A549 (cell line): Measurements from ENCODE around the gene CHMP4A. TPM values are rescaled to one million over a fixed set of nuclear protein-coding genes. Genes with fewer than 3 reads are reported as not detected.

Experiments
- ATAC-seq, 2 experiments: fragments of 200-7000 bp in 1 of 2; fragments of >200 bp in 1 of 2; cut with Nextera tagmentation in 1 of 2; cut with Tn5 transposase in 1 of 2; 3 replicates each; pipeline versions ENCODE4 v1.8.0 to v1.9.1; 2018 to 2020; ENCODE audit warnings: mild to moderate bottlenecking in 1 of 2, moderate library complexity in 1 of 2
- CTCF ChIA-PET: fragments of 300-600 bp; sonication (Branson Sonifier 250); formaldehyde crosslinking; extraction: SDS; loops from one replicate; lab custom pipeline; 2021; ENCODE audit warnings: antibody characterized with exemption, inconsistent platforms; lab: Yijun Ruan, JAX
- POLR2A ChIA-PET: fragments of 350-600 bp; formaldehyde crosslinking; extraction: SDS; loops from one replicate; lab custom pipeline; 2021; ENCODE audit warnings: antibody characterized with exemption, inconsistent platforms; lab: Yijun Ruan, JAX
- DNase-seq, 2 experiments: peaks; one replicate each; pipeline versions ENCODE4 v3.0.0 to v3.0.0-alpha.2; 2011 to 2016; ENCODE audit warnings: low read depth in 1 of 2, low spot score in 1 of 2
- FAIRE-seq: peaks from 2 replicates; lab custom pipeline; 2011; peaks lifted over from hg19 to GRCh38; lab: Jason Lieb, UNC
- H3K27ac ChIP-seq, 2 experiments: fragments of >200 bp; sonication (Bioruptor Twin); formaldehyde crosslinking; 3 replicates each; pipeline ENCODE4 v1.5.1; 2016 to 2017
- H3K4me1 ChIP-seq: fragments of >200 bp; sonication (Bioruptor Twin); formaldehyde crosslinking; 3 replicates; pipeline ENCODE4 v1.6.1; 2016
- H3K4me2 ChIP-seq: fragments of >200 bp; sonication (Bioruptor Twin); formaldehyde crosslinking; 3 replicates; pipeline ENCODE4 v1.6.1; 2016
- H3K4me3 ChIP-seq: fragments of >200 bp; sonication (Bioruptor Twin); formaldehyde crosslinking; 3 replicates; pipeline ENCODE4 v1.5.1; 2016
- H3K9me3 ChIP-seq: fragments of >200 bp; sonication (Bioruptor Twin); formaldehyde crosslinking; 3 replicates; pipeline ENCODE4 v1.6.1; 2016
- BCL3 ChIP-seq: fragments of >200 bp; sonication (Bioruptor Twin); formaldehyde crosslinking; IDR thresholded peaks from 3 replicates; pipeline ENCODE4 v1.6.1; 2016
- CBX8 ChIP-seq: fragments of 200-600 bp; sonication (generic); IDR thresholded peaks from 2 replicates; pipeline ENCODE4 v1.6.1; 2016
- CHD4 ChIP-seq: fragments of 200-600 bp; sonication (generic); IDR thresholded peaks from 2 replicates; pipeline ENCODE4 v1.6.1; 2016; ENCODE audit warnings: antibody characterized with exemption, mild to moderate bottlenecking, borderline replicate concordance
- EHF ChIP-seq: fragments of 250-450 bp; sonication (Bioruptor Pico); IDR thresholded peaks from 2 replicates; pipeline ENCODE4 v1.5.0; 2020; ENCODE audit warnings: mild to moderate bottlenecking
- EHMT2 ChIP-seq: fragments of 200-600 bp; sonication (generic); IDR thresholded peaks from 2 replicates; pipeline ENCODE4 v1.6.1; 2016; ENCODE audit warnings: antibody characterized with exemption, low read depth, mild to moderate bottlenecking, moderate library complexity
- ELK1 ChIP-seq: fragments of 150-350 bp; IDR thresholded peaks from 2 replicates; pipeline ENCODE4 v1.6.1; 2014; ENCODE audit warnings: low read depth, mild to moderate bottlenecking, low read length
- EP300 ChIP-seq, 2 experiments: fragments of >200 bp; sonication (Bioruptor Twin); formaldehyde crosslinking; IDR thresholded peaks; 2 replicates in 1 of 2; 3 replicates in 1 of 2; pipeline ENCODE4 v1.6.1; 2016 to 2017
- FOSB ChIP-seq: fragments of 250-450 bp; sonication (Bioruptor Pico); IDR thresholded peaks from 2 replicates; pipeline ENCODE4 v1.5.0; 2020; ENCODE audit warnings: mild to moderate bottlenecking, moderate library complexity
- HDAC2 ChIP-seq: fragments of 200-600 bp; sonication (generic); IDR thresholded peaks from 2 replicates; pipeline ENCODE4 v1.6.1; 2016
- HES2 ChIP-seq: fragments of >200 bp; sonication (Bioruptor Twin); formaldehyde crosslinking; IDR thresholded peaks from 2 replicates; pipeline ENCODE4 v1.6.1; 2016
- HEYL ChIP-seq: fragments of 250-450 bp; sonication (Bioruptor Pico); IDR thresholded peaks from 2 replicates; pipeline ENCODE4 v1.8.0; 2021; ENCODE audit warnings: mild to moderate bottlenecking, moderate library complexity
- JUN ChIP-seq, 2 experiments: fragments of >200 bp; sonication (Bioruptor Twin); formaldehyde crosslinking; IDR thresholded peaks; 2 replicates in 1 of 2; 3 replicates in 1 of 2; pipeline ENCODE4 v1.6.1; 2016 to 2017
- KDM1A ChIP-seq: fragments of 200-600 bp; sonication (generic); IDR thresholded peaks from 2 replicates; pipeline ENCODE4 v1.6.1; 2016; ENCODE audit warnings: low read depth, mild to moderate bottlenecking
- KDM5A ChIP-seq: fragments of 200-600 bp; sonication (generic); IDR thresholded peaks from 2 replicates; pipeline ENCODE4 v1.6.1; 2016; ENCODE audit warnings: antibody characterized with exemption, mild to moderate bottlenecking
- MAFK ChIP-seq: fragments of 450-650 bp; IDR thresholded peaks from 2 replicates; pipeline ENCODE4 v1.6.1; 2014; ENCODE audit not compliant: partially characterized antibody
- NFE2L2 ChIP-seq: fragments of 150-350 bp; conservative IDR thresholded peaks from 2 replicates; pipeline ENCODE4 v1.6.1; 2014; ENCODE audit warnings: low read length
- NPAS2 ChIP-seq: fragments of 250-450 bp; sonication (Bioruptor Pico); IDR thresholded peaks from 2 replicates; pipeline ENCODE4 v1.8.0; 2022; ENCODE audit warnings: mild to moderate bottlenecking, moderate library complexity, borderline replicate concordance
- PBX3 ChIP-seq: IDR thresholded peaks from 2 replicates; pipeline ENCODE4 v1.6.1; 2012
- POLR2AphosphoS2 ChIP-seq: conservative IDR thresholded peaks from 2 replicates; pipeline ENCODE4 v1.6.1; 2012; ENCODE audit warnings: low read length, improper control_type of control experiment, inconsistent platforms
- RCOR1 ChIP-seq: fragments of 150-350 bp; IDR thresholded peaks from 2 replicates; pipeline ENCODE4 v1.6.1; 2014; ENCODE audit warnings: antibody characterized with exemption, low read length, low read depth
- RNF2 ChIP-seq: fragments of 200-600 bp; sonication (generic); IDR thresholded peaks from 2 replicates; pipeline ENCODE4 v1.6.1; 2016; ENCODE audit warnings: low read depth, mild to moderate bottlenecking, antibody characterized with exemption, moderate library complexity, borderline replicate concordance
- SMC3 ChIP-seq: fragments of >200 bp; sonication (Bioruptor Twin); formaldehyde crosslinking; IDR thresholded peaks from 3 replicates; pipeline ENCODE4 v1.6.1; 2018; ENCODE audit warnings: inconsistent platforms
- TFCP2L1 ChIP-seq: fragments of 250-450 bp; sonication (Bioruptor Pico); IDR thresholded peaks from 2 replicates; pipeline ENCODE4 v1.5.0; 2021; ENCODE audit warnings: mild to moderate bottlenecking
- ZC3H11A ChIP-seq: fragments of 450-650 bp; IDR thresholded peaks from 2 replicates; pipeline ENCODE4 v1.6.1; 2014; ENCODE audit warnings: antibody characterized with exemption, mild to moderate bottlenecking
- WGBS: methylation state at CpG from one replicate; pipeline ENCODE4 v1.1.6; 2017; ENCODE audit errors: missing lambda C conversion rate; 5-methylcytosine and 5-hydroxymethylcytosine counted together
- polyA plus RNA-seq, 4 experiments: library from polyadenylated mRNA; depleted of rRNA in 3 of 4; stranded (reverse); fragments of >200 nt; fragmentation: RNase III in 1 of 4; extraction: RNeasy Plus Mini Kit Qiagen cat#74134 plus additional on column Dnase treatment in 1 of 4; gene quantifications; 2 replicates in 3 of 4; 3 replicates in 1 of 4; pipeline ENCODE4 v1.2.3, GENCODE V29; 2011 to 2017
- TF ChIP-seq, protein P1 (sequence below): fragments of 200-600 bp; sonication (generic); IDR thresholded peaks from 2 replicates; pipeline ENCODE4 v1.6.1; 2016; ENCODE audit warnings: antibody characterized with exemption, mild to moderate bottlenecking, moderate library complexity

CHMP4A gene
- polyA plus RNA-seq, 2 of the 4 experiments (the other 2 are of a cell fraction), result 102 to 112 TPM

GRCh38 chr14:24251880-24252288 lies 38.6 kb upstream of the CHMP4A start (continued):
- TF ChIP-seq PBX3, result no peak

- Histone ChIP-seq H3K9me3 (no peaks in the 10 kb centered on the region), H3K4me3 (no peak overlapping the region), H3K4me2 (no peak overlapping the region), H3K4me1 (peaks cover 5% of the 10 kb centered on the region; the same call in 1 of the 3 replicates), H3K27ac (no peak overlapping the region)
- FAIRE-seq (no peak), DNase-seq (no peak), ATAC-seq (no peak)
- WGBS, result 42% methylated on average over 4 of the region's 4 CpGs
- POLR2A ChIA-PET, result interaction anchor here (1.3 to 2.1 kb wide), 2 partner anchors 8 to 21 kb away, joined by 4 to 9 read pairs; partner anchors contain the start of genes RABGGTA and TINF2
- CTCF ChIA-PET, result interaction anchor here (10.7 to 21.7 kb wide), 2 partner anchors 8 to 51 kb away, joined by 76 to 601 read pairs; partner anchors contain the start of genes CIDEB, DHRS1, LTB4R and LTB4R2
- TF ChIP-seq HDAC2, result no peak
- TF ChIP-seq TFCP2L1 (CRISPR knock-in tag), result no peak
- TF ChIP-seq NPAS2 (CRISPR knock-in tag), result no peak
- TF ChIP-seq MAFK, result no peak
- TF ChIP-seq KDM1A, result no peak
- TF ChIP-seq FOSB (CRISPR knock-in tag), result no peak
- TF ChIP-seq HES2, result no peak
- no peak for TF ChIP-seq ZC3H11A
- no peak for TF ChIP-seq CBX8
- no peak for TF ChIP-seq EHMT2
- TF ChIP-seq EP300 (IDR thresholded peaks at IDR 0.05), result no peak
- no peak for TF ChIP-seq NFE2L2
- no peak for TF ChIP-seq HEYL (CRISPR knock-in tag)
- no peak for TF ChIP-seq CHD4
- TF ChIP-seq RCOR1, result no peak
- TF ChIP-seq POLR2AphosphoS2, result no peak
- TF ChIP-seq RNF2, result no peak
- no peak for TF ChIP-seq BCL3
Measured at GRCh38 chr14:24250354-24250753, 37.1 kb upstream of the CHMP4A start.

DNA sequence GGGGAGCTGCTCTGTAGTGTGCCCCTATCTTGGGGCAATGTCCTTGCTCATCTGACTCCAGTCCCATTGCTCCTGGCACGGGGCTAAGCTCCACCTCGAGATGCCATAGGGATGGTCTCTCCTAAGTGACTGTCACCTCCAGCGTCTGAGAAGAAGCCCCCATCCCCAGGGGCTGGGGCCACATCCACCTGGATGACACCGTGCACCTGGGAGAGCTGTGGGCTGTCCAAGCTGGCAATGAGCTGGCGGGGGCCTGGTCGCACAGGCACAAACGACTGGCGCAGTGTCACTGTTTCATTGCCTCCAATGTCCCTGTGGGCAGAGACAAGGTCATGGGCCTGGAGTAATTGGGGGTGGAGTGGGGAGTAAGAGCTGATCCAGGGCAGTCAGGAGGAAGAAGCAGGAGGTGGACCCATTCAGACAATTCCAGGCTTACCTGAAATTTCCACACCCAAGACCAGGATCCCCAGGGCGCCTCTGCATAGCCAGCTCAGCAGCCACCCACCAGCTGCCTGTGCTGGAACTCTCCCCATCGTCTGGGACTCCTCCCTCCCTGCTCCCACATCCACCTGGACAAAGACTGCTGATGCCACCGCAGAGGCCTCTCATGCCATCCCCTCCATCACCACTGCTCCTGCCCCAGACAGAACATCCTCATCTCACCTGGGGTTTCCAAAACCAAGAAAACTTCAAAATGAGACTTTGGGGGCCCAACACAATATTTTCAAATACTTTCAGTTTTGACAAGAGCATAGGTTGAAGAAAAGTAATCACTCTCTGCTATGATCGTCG lies 36.1 kb upstream of the CHMP4A start:
- Histone ChIP-seq H3K4me3 (no peak overlapping the region), H3K27ac (no peak overlapping the region), H3K9me3 (no peaks in the 10 kb centered on the region), H3K4me2 (no peak overlapping the region), H3K4me1 (peaks cover 5% of the 10 kb centered on the region; the same call in 1 of the 3 replicates)
- WGBS, result 63% methylated on average over 9 of the region's 13 CpGs
- no peak for DNase-seq
- POLR2A ChIA-PET, result interaction anchor here (1.3 kb wide), 1 partner anchor 22 kb away, joined by 4 read pairs; the partner anchor contains the start of gene RABGGTA
- no peak for FAIRE-seq
- CTCF ChIA-PET, result interaction anchor here (1.2 to 21.7 kb wide), 2 partner anchors 52 to 188 kb away, joined by 4 to 601 read pairs; partner anchors contain the start of genes CIDEB, DHRS1, LTB4R and LTB4R2
- TF ChIP-seq ELK1, result no peak
- no peak for TF ChIP-seq SMC3
- no peak for TF ChIP-seq HDAC2
- no peak for TF ChIP-seq EHF (CRISPR knock-in tag)
- TF ChIP-seq, protein P1, sequence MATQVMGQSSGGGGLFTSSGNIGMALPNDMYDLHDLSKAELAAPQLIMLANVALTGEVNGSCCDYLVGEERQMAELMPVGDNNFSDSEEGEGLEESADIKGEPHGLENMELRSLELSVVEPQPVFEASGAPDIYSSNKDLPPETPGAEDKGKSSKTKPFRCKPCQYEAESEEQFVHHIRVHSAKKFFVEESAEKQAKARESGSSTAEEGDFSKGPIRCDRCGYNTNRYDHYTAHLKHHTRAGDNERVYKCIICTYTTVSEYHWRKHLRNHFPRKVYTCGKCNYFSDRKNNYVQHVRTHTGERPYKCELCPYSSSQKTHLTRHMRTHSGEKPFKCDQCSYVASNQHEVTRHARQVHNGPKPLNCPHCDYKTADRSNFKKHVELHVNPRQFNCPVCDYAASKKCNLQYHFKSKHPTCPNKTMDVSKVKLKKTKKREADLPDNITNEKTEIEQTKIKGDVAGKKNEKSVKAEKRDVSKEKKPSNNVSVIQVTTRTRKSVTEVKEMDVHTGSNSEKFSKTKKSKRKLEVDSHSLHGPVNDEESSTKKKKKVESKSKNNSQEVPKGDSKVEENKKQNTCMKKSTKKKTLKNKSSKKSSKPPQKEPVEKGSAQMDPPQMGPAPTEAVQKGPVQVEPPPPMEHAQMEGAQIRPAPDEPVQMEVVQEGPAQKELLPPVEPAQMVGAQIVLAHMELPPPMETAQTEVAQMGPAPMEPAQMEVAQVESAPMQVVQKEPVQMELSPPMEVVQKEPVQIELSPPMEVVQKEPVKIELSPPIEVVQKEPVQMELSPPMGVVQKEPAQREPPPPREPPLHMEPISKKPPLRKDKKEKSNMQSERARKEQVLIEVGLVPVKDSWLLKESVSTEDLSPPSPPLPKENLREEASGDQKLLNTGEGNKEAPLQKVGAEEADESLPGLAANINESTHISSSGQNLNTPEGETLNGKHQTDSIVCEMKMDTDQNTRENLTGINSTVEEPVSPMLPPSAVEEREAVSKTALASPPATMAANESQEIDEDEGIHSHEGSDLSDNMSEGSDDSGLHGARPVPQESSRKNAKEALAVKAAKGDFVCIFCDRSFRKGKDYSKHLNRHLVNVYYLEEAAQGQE, result no peak
- TF ChIP-seq KDM5A, result no peak
- TF ChIP-seq EP300 (IDR thresholded peaks at IDR 0.05), result no peak
- TF ChIP-seq JUN (IDR thresholded peaks at IDR 0.05), result no peak
- no peak for TF ChIP-seq RNF2
- TF ChIP-seq ZC3H11A, result no peak
- no peak for ATAC-seq
